Epithelial cell of proximal tubule (primary cell): Measurements from ENCODE around the gene SLC35D1. TPM values are rescaled to one million over a fixed set of nuclear protein-coding genes. Genes with fewer than 3 reads are reported as not detected.

Experiments used
- DNase-seq: peaks from one replicate; pipeline ENCODE4 v3.0.0-alpha.2; 2011; ENCODE audit warnings: low read depth
- H3K4me3 ChIP-seq: 2 replicates; pipeline ENCODE4 v1.5.1; 2011; ENCODE audit warnings: low read depth, mild to moderate bottlenecking, low read length
- CTCF ChIP-seq: conservative IDR thresholded peaks from 2 replicates; pipeline ENCODE4 v1.5.1; 2012; ENCODE audit warnings: low read depth, mild to moderate bottlenecking, low read length
- total RNA-seq: library from RNA; depleted of rRNA; stranded (reverse); fragments of >200 nt; gene quantifications from 2 replicates; pipeline ENCODE4 v1.2.3, GENCODE V29; 2015

SLC35D1 gene
- total RNA-seq, 1 donor from 2014 or later, result 3.6 TPM

- TF ChIP-seq CTCF, result no peak
- H3K4me3 ChIP-seq, result no peak overlapping the region
- DNase-seq, result no peak
These were observed 2.8 kb downstream of the SLC35D1 start for GRCh38 chr1:67051196-67051595.

DNA sequence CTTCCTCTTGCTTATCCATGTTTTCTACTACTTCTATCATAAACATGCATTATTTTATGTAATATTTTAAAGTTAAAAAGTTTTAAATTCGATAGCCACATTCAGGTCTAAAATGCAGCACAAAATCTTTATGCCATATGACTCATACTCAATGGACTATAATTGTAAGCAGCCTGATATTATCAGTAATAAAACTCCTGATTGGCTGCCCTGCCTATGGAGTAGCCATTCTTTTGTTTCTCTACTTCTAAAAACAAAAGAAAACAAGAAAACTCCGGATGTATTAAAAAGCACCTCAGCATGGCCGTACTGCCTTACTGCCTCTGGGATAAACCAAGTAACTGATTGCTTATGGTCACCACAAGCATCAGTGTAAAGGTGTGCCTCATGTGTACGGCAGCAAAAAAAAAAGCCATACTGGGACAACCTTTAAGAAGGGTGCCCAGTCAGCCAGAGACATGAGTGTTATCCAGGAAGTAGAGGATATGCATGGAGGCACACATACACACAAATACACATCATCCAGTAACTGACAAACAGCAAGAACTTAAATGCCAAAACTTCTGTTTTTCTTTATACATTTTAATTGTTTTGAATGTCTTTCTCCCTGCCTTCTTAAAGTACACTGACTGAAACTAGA is 9.2 kb downstream of the SLC35D1 start:
- no peak overlapping the region for H3K4me3 ChIP-seq
- no peak for DNase-seq
- TF ChIP-seq CTCF, result no peak

GRCh38 chr1:67043366-67043765 is 10.6 kb downstream of the SLC35D1 start:
- TF ChIP-seq CTCF, result no peak
- no peak for DNase-seq
- H3K4me3 ChIP-seq, result no peak overlapping the region

- no peak overlapping the region for H3K4me3 ChIP-seq
These were observed 12.0 kb downstream of the SLC35D1 start for GRCh38 chr1:67041841-67042503.

DNA sequence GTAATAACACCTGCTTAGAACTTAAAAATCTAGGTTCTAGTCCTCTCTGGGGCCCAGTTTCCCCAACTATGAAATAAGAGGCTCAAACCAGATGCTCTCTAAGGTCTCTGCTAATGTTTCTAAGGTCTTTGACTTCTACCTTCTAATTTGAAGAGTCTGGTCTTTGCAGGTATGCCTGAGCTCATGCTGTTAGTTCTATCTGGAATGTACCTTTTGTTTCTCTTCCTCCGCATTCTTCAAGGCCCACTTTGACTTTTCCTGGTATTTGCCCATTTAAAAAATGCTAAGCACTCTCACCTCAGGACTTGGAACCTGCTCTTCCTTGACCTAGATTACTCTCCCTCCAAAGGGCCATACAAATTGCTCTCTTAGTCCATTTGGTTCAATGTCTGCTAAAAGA is 13.5 kb downstream of the SLC35D1 start:
- H3K4me3 ChIP-seq, result no peak overlapping the region
- TF ChIP-seq CTCF, result no peak
- DNase-seq, result no peak

More at GRCh38 chr1:67041841-67042503, 12.0 kb downstream of the SLC35D1 start:
- no peak for DNase-seq
- TF ChIP-seq CTCF, result no peak

GRCh38 chr1:67031859-67032247 is 22.1 kb downstream of the SLC35D1 start:
- DNase-seq, result no peak
- no peak for TF ChIP-seq CTCF
- H3K4me3 ChIP-seq, result no peak overlapping the region
